ENCODE results near the gene NEU3.

Gene NEU3

DNA sequence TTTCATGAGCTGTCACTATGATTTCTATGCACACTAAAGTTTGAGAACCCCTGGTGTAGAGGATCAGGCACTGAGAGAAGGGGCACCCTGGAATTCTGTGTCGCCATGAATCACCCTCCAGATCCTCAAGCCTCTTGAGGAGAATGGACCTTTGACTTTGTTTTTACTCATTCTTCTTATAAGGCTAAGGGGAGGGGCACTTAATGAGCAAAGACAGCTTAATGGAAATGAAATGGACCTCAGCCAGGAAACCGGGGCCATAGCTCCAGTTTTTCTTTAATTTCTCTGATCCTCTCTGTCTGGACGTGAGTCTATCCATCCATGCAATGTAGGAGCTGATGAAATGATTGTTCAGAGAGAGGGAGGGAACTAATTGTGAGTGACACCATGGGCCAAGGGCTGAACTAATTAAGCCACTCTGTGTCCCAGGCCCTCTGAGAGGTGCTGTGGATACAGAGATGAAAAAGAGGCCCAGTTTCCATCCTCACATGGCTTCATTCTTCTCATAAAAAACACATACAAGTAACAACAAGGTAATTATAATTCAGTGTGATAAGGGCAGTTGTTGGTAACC, 75.1 kb downstream of the NEU3 start:
- no peak for DNase-seq (ENCODE audit: low read depth)

DNA sequence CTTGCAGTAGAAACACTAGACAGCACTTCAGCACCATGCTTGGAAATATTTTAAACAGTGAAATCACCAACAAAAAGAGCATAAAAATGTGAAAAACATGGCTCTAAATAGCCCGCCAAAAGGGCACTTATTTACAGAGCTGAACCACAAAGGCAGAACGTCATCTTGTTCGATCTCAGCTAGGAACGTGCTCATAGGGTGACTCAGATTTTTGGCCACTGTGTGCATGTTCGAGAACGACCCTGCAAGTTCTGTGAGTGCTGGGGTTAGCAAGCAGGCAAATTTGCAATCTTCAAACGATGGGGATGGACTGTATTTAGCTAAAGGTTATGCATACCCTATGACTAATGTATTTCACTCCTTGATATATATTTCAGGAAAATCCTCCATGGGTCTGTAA, 77.3 kb downstream of the NEU3 start:
- DNase-seq (ENCODE audit: low read depth) = no peak

All from stimulated activated CD8-positive, alpha-beta memory T cell treated with anti-CD3 and anti-CD28 coated beads, Interleukin-4, amount 100 ng/mL, for 24 hours (primary cell).